Mesenchymal stem cell (in vitro differentiated cells and primary cell): ENCODE measurements around the gene TMEM63C.
A peak's percentile ranks its signal among the peaks of the same experiment; 100 is the strongest.

Experiments used
- DNase-seq: peaks from one replicate; pipeline ENCODE4 v3.0.0-alpha.2; 2013
- H2AFZ ChIP-seq: one replicate; pipeline ENCODE4 v1.6.1; 2013; ENCODE audit warnings: low read depth, mild to moderate bottlenecking, control low read depth, inconsistent platforms, low read length, moderate library complexity
- H2AK5ac ChIP-seq: 2 replicates; pipeline ENCODE4 v1.6.1; 2013; ENCODE audit warnings: low read length, moderate library complexity, mild to moderate bottlenecking, inconsistent platforms; ENCODE audit not compliant: severe bottlenecking
- H2BK120ac ChIP-seq: one replicate; pipeline ENCODE4 v1.6.1; 2013; ENCODE audit warnings: low read depth, mild to moderate bottlenecking, inconsistent platforms, low read length, moderate library complexity
- H2BK12ac ChIP-seq, 2 experiments: one replicate each; pipeline ENCODE4 v1.6.1; 2013; ENCODE audit warnings: inconsistent platforms in 2 of 2, low read length in 2 of 2, mild to moderate bottlenecking in 2 of 2, moderate library complexity in 2 of 2, control low read depth in 1 of 2
- H2BK15ac ChIP-seq: one replicate; pipeline ENCODE4 v1.6.1; 2013; ENCODE audit warnings: mild to moderate bottlenecking, low read depth, inconsistent platforms; ENCODE audit not compliant: poor library complexity, severe bottlenecking
- H2BK5ac ChIP-seq: 2 replicates; pipeline ENCODE4 v1.6.1; 2013; ENCODE audit warnings: low read depth, mild to moderate bottlenecking, low read length, control low read depth, inconsistent platforms; ENCODE audit not compliant: poor library complexity, severe bottlenecking
- H3K14ac ChIP-seq, 2 experiments: one replicate each; pipeline ENCODE4 v1.6.1; 2013; ENCODE audit warnings: inconsistent platforms in 2 of 2, low read length in 2 of 2, control low read depth in 1 of 2, mild to moderate bottlenecking in 1 of 2, moderate library complexity in 1 of 2
- H3K18ac ChIP-seq, 2 experiments: one replicate each; pipeline ENCODE4 v1.6.1; 2013; ENCODE audit warnings: inconsistent platforms in 2 of 2, low read length in 2 of 2, control low read depth in 1 of 2, low read depth in 1 of 2, mild to moderate bottlenecking in 1 of 2
- H3K23ac ChIP-seq, 2 experiments: one replicate each; pipeline ENCODE4 v1.6.1; 2013; ENCODE audit warnings: inconsistent platforms in 2 of 2, low read length in 2 of 2, mild to moderate bottlenecking in 2 of 2, moderate library complexity in 2 of 2, control low read depth in 1 of 2
- H3K27ac ChIP-seq: 2 replicates; pipeline ENCODE4 v1.5.1; 2013; ENCODE audit warnings: mild to moderate bottlenecking, moderate library complexity, low read length, control low read depth, inconsistent platforms; ENCODE audit not compliant: poor library complexity, severe bottlenecking
- H3K27me3 ChIP-seq, 2 experiments: 2 replicates each; pipeline versions ENCODE4 v1.6.1 to v1.7.0; 2013; ENCODE audit warnings: low read length in 2 of 2, mild to moderate bottlenecking in 2 of 2, moderate library complexity in 2 of 2, control low read depth in 1 of 2, inconsistent platforms in 1 of 2; ENCODE audit not compliant: control insufficient read depth in 1 of 2, insufficient read depth in 1 of 2
- H3K36me3 ChIP-seq, 2 experiments: 2 replicates each; pipeline versions ENCODE4 v1.6.1 to v1.7.0; 2013; ENCODE audit warnings: low read length in 2 of 2, control low read depth in 1 of 2, inconsistent platforms in 1 of 2, low read depth in 1 of 2, mild to moderate bottlenecking in 1 of 2; ENCODE audit not compliant: insufficient read depth in 2 of 2, control insufficient read depth in 1 of 2
- H3K4ac ChIP-seq, 2 experiments: one replicate each; pipeline ENCODE4 v1.6.1; 2013; ENCODE audit warnings: inconsistent platforms in 2 of 2, low read length in 2 of 2, mild to moderate bottlenecking in 2 of 2, moderate library complexity in 2 of 2, control low read depth in 1 of 2, low read depth in 1 of 2
- H3K4me1 ChIP-seq: 2 replicates; pipeline ENCODE4 v1.6.1; 2013; ENCODE audit warnings: low read depth, low read length, control low read depth; ENCODE audit not compliant: control insufficient read depth, insufficient read depth
- H3K4me2 ChIP-seq: 2 replicates; pipeline ENCODE4 v1.6.1; 2013; ENCODE audit warnings: low read length, mild to moderate bottlenecking, inconsistent platforms; ENCODE audit not compliant: poor library complexity, severe bottlenecking
- H3K4me3 ChIP-seq, 2 experiments: 2 replicates each; pipeline versions ENCODE4 v1.5.1 to v1.7.0; 2013; ENCODE audit warnings: low read length in 2 of 2, mild to moderate bottlenecking in 2 of 2, control low read depth in 1 of 2, low read depth in 1 of 2; ENCODE audit not compliant: insufficient read depth in 1 of 2
- H3K79me1 ChIP-seq: replicated peaks from 2 replicates; pipeline ENCODE4 v1.6.1; 2013; ENCODE audit warnings: mild to moderate bottlenecking, control low read depth, low read length, inconsistent platforms; ENCODE audit not compliant: poor library complexity, severe bottlenecking
- H3K9ac ChIP-seq: 2 replicates; pipeline ENCODE4 v1.7.0; 2013; ENCODE audit warnings: mild to moderate bottlenecking, low read length, moderate library complexity
- H3K9me3 ChIP-seq: 2 replicates; pipeline ENCODE4 v1.7.0; 2013; ENCODE audit warnings: mild to moderate bottlenecking, low read length; ENCODE audit not compliant: control insufficient read depth
- H4K8ac ChIP-seq: one replicate; pipeline ENCODE4 v1.6.1; 2013; ENCODE audit warnings: inconsistent platforms, mild to moderate bottlenecking, low read length, moderate library complexity
- H4K91ac ChIP-seq: one replicate; pipeline ENCODE4 v1.6.1; 2013; ENCODE audit warnings: mild to moderate bottlenecking, low read length, inconsistent platforms
- WGBS: methylation state at CpG from one replicate; pipeline ENCODE4 v1.1.7; 2013; ENCODE audit warnings: mixed read lengths; 5-methylcytosine and 5-hydroxymethylcytosine counted together

The TMEM63C gene

GRCh38 chr14:77219591-77219990 is 38.0 kb downstream of the TMEM63C start:
- Histone ChIP-seq H3K27ac (no peak overlapping the region), H3K9me3 (no peaks in the 10 kb centered on the region), H3K4ac (no peak overlapping the region), H3K23ac (peak overlapping the region in 1 of 2 experiments; percentile 28), H3K79me1 (no peaks in the 10 kb centered on the region), H3K14ac (no peak overlapping the region), H4K91ac (no peak overlapping the region), H3K4me2 (no peak overlapping the region), H2BK15ac (no peak overlapping the region), H4K8ac (no peak overlapping the region), H3K4me1 (no peaks in the 10 kb centered on the region), H3K36me3 (no peaks in the 10 kb centered on the region), H3K27me3 (peaks cover 45 to 77% of the 10 kb centered on the region in 2 experiments), H2BK120ac (no peak overlapping the region), H2BK12ac (no peak overlapping the region), H3K4me3 (no peak overlapping the region), H3K9ac (no peak overlapping the region), H2BK5ac (no peak overlapping the region), H2AK5ac (no peak overlapping the region), H3K18ac (no peak overlapping the region), H2AFZ (no peak overlapping the region)
- WGBS: 70% methylated on average over 9 of the region's 10 CpGs
- DNase-seq: no peak

- Histone ChIP-seq H3K18ac (no peak overlapping the region), H3K27me3 (peaks cover 40 to 72% of the 10 kb centered on the region in 2 experiments), H3K79me1 (no peaks in the 10 kb centered on the region), H3K9me3 (no peaks in the 10 kb centered on the region), H2AK5ac (no peak overlapping the region), H2AFZ (no peak overlapping the region), H2BK12ac (no peak overlapping the region), H3K9ac (no peak overlapping the region), H2BK15ac (no peak overlapping the region), H3K4me2 (no peak overlapping the region), H3K4ac (no peak overlapping the region), H2BK120ac (no peak overlapping the region), H3K23ac (no peak overlapping the region), H3K4me1 (no peaks in the 10 kb centered on the region), H3K36me3 (no peaks in the 10 kb centered on the region), H3K4me3 (no peak overlapping the region), H4K8ac (no peak overlapping the region), H3K27ac (no peak overlapping the region), H4K91ac (no peak overlapping the region), H3K14ac (no peak overlapping the region), H2BK5ac (no peak overlapping the region)
- WGBS: 52% methylated on average over 5 of the region's 24 CpGs
- DNase-seq: no peak
Observed at GRCh38 chr14:77220246-77221017, 38.8 kb downstream of the TMEM63C start.

- H2BK15ac ChIP-seq: no peak overlapping the region
- H3K4me2 ChIP-seq: no peak overlapping the region
- no peak overlapping the region for H3K4me3 ChIP-seq
- H3K14ac ChIP-seq: no peak overlapping the region
- H2AK5ac ChIP-seq: no peak overlapping the region
- H3K36me3 ChIP-seq: no peaks in the 10 kb centered on the region
- no peaks in the 10 kb centered on the region for H3K9me3 ChIP-seq
- no peak overlapping the region for H4K91ac ChIP-seq
- H3K27ac ChIP-seq: no peak overlapping the region
- peaks cover 44 to 66% of the 10 kb centered on the region in 2 experiments for H3K27me3 ChIP-seq
- H2BK12ac ChIP-seq: no peak overlapping the region
- H4K8ac ChIP-seq: no peak overlapping the region
- H3K4ac ChIP-seq: no peak overlapping the region
- no peak overlapping the region for H2AFZ ChIP-seq
- H3K18ac ChIP-seq: no peak overlapping the region
- no peak overlapping the region for H3K23ac ChIP-seq
- no peak overlapping the region for H2BK120ac ChIP-seq
- no peak for DNase-seq
- H3K4me1 ChIP-seq: no peaks in the 10 kb centered on the region
- WGBS: 66% methylated on average over 20 of the region's 23 CpGs
- no peaks in the 10 kb centered on the region for H3K79me1 ChIP-seq
- H3K9ac ChIP-seq: no peak overlapping the region
- H2BK5ac ChIP-seq: no peak overlapping the region
Observed at GRCh38 chr14:77221241-77221871, 39.8 kb downstream of the TMEM63C start.

GRCh38 chr14:77222546-77223225 is 41.1 kb downstream of the TMEM63C start:
- H2AK5ac ChIP-seq: no peak overlapping the region
- H3K27ac ChIP-seq: no peak overlapping the region
- no peak overlapping the region for H2BK120ac ChIP-seq
- no peak overlapping the region for H3K18ac ChIP-seq
- no peak overlapping the region for H2BK5ac ChIP-seq
- no peak overlapping the region for H2BK15ac ChIP-seq
- no peaks in the 10 kb centered on the region for H3K36me3 ChIP-seq
- H3K4me3 ChIP-seq: no peak overlapping the region
- no peaks in the 10 kb centered on the region for H3K4me1 ChIP-seq
- peaks cover 34 to 56% of the 10 kb centered on the region in 2 experiments for H3K27me3 ChIP-seq
- no peak overlapping the region for H4K91ac ChIP-seq
- no peak overlapping the region for H3K14ac ChIP-seq
- no peaks in the 10 kb centered on the region for H3K79me1 ChIP-seq
- no peak overlapping the region for H3K9ac ChIP-seq
- no peak overlapping the region for H2BK12ac ChIP-seq
- H4K8ac ChIP-seq: no peak overlapping the region
- H3K9me3 ChIP-seq: no peaks in the 10 kb centered on the region
- no peak for DNase-seq
- no peak overlapping the region for H3K4me2 ChIP-seq
- WGBS: 41% methylated on average over 9 of the region's 10 CpGs
- H2AFZ ChIP-seq: no peak overlapping the region
- H3K23ac ChIP-seq: no peak overlapping the region
- no peak overlapping the region for H3K4ac ChIP-seq
